Subcutaneous abdominal adipose tissue (tissue), 5 donors: ENCODE measurements around the gene NPM1.
A peak's percentile ranks its signal among the peaks of the same experiment; 100 is the strongest.

Source experiments
- H3K27ac ChIP-seq: one replicate; pipeline ENCODE4 v1.7.0; 2013; ENCODE audit warnings: low read depth, mild to moderate bottlenecking, inconsistent platforms, low read length, moderate library complexity
- H3K27me3 ChIP-seq, 5 donors: one replicate each; pipeline ENCODE4 v1.7.0; 2013; ENCODE audit warnings: low read length in 5 of 5, inconsistent platforms in 1 of 5; ENCODE audit not compliant: control insufficient read depth in 5 of 5, insufficient read depth in 4 of 5
- H3K36me3 ChIP-seq, 5 donors: one replicate each; pipeline ENCODE4 v1.7.0; 2013; ENCODE audit warnings: low read length in 5 of 5; ENCODE audit not compliant: control insufficient read depth in 5 of 5, insufficient read depth in 5 of 5
- H3K4me1 ChIP-seq, 5 donors: one replicate each; pipeline ENCODE4 v1.7.0; 2013; ENCODE audit warnings: low read length in 5 of 5, mild to moderate bottlenecking in 3 of 5, moderate library complexity in 1 of 5; ENCODE audit not compliant: control insufficient read depth in 5 of 5, insufficient read depth in 5 of 5
- H3K4me3 ChIP-seq, 5 donors: one replicate each; pipeline ENCODE4 v1.7.0; 2013; ENCODE audit warnings: low read length in 5 of 5, low read depth in 1 of 5
- H3K9ac ChIP-seq, 5 donors: one replicate each; pipeline ENCODE4 v1.7.0; 2013; ENCODE audit warnings: low read length in 5 of 5, mild to moderate bottlenecking in 4 of 5, moderate library complexity in 3 of 5
- H3K9me3 ChIP-seq, 5 donors: one replicate each; pipeline ENCODE4 v1.7.0; 2013; ENCODE audit warnings: low read length in 5 of 5; ENCODE audit not compliant: control insufficient read depth in 5 of 5
- donor health status: healthy.
- donor health status: healthy.
- donor health status: healthy.
- donor health status: healthy.
- donor health status: healthy.

NPM1 gene

GRCh38 chr5:171418982-171419687 is 31.5 kb downstream of the NPM1 start, which contains the start of gene FGF18:
TSS of gene FGF18 (plus strand) at chr5:171419647. CDS start at chr5:171420200, 553 bp downstream.
- no peak within 1 kb of the TSS for H3K9ac ChIP-seq
- no peak within 1 kb of the TSS for H3K27ac ChIP-seq
- H3K27me3 ChIP-seq: peaks cover 0 to 4% (median 0%) of the 10 kb centered on the region in 5 donors

GRCh38 chr5:171419688-171420430 is 32.2 kb downstream of the NPM1 start:
- Histone ChIP-seq H3K36me3 (no peaks in the 10 kb centered on the region), H3K27me3 (peaks cover 0 to 4% (median 0%) of the 10 kb centered on the region in 5 donors), H3K9ac (no peak overlapping the region), H3K4me1 (peaks cover 2 to 30% (median 27%) of the 10 kb centered on the region in 5 donors), H3K4me3 (peak overlapping the region; percentile 45 to 64 (median 62)), H3K9me3 (no peaks in the 10 kb centered on the region), H3K27ac (no peak overlapping the region)

More at GRCh38 chr5:171418982-171419687, 31.5 kb downstream of the NPM1 start, which contains the start of gene FGF18:
- Histone ChIP-seq H3K9me3 (no peaks in the 10 kb centered on the region), H3K4me1 (peaks cover 2 to 30% (median 27%) of the 10 kb centered on the region in 5 donors), H3K36me3 (peaks cover 0 to 2% (median 0%) of the 10 kb centered on the region in 5 donors), H3K4me3 (peak within 1 kb of the TSS; percentile 54 to 64 (median 63))

- H3K27me3 ChIP-seq: peaks cover 0 to 4% (median 0%) of the 10 kb centered on the region in 5 donors
- H3K9ac ChIP-seq: no peak overlapping the region
- H3K36me3 ChIP-seq: no peaks in the 10 kb centered on the region
- H3K4me3 ChIP-seq: peak overlapping the region; percentile 45 to 64 (median 62)
- H3K4me1 ChIP-seq: peaks cover 2 to 30% (median 27%) of the 10 kb centered on the region in 5 donors
- H3K9me3 ChIP-seq: no peaks in the 10 kb centered on the region
- H3K27ac ChIP-seq: no peak overlapping the region
Observed at GRCh38 chr5:171420431-171421241, 33.0 kb downstream of the NPM1 start.

GRCh38 chr5:171421331-171422262 is 33.9 kb downstream of the NPM1 start:
- Histone ChIP-seq H3K9me3 (no peaks in the 10 kb centered on the region), H3K27me3 (peaks cover 0 to 4% (median 0%) of the 10 kb centered on the region in 5 donors), H3K9ac (no peak overlapping the region), H3K4me3 (peak overlapping the region in 1 of 5 donors; percentile 6), H3K36me3 (no peaks in the 10 kb centered on the region), H3K4me1 (peaks cover 2 to 30% (median 27%) of the 10 kb centered on the region in 5 donors), H3K27ac (no peak overlapping the region)

GRCh38 chr5:171422495-171422894 is 34.8 kb downstream of the NPM1 start:
- H3K4me1 ChIP-seq: peaks cover 2 to 30% (median 27%) of the 10 kb centered on the region in 5 donors
- peaks cover 0 to 4% (median 0%) of the 10 kb centered on the region in 5 donors for H3K27me3 ChIP-seq
- no peak overlapping the region for H3K9ac ChIP-seq
- H3K4me3 ChIP-seq: no peak overlapping the region
- H3K27ac ChIP-seq: no peak overlapping the region
- H3K9me3 ChIP-seq: no peaks in the 10 kb centered on the region
- H3K36me3 ChIP-seq: no peaks in the 10 kb centered on the region

GRCh38 chr5:171422902-171423663 is 35.4 kb downstream of the NPM1 start:
- Histone ChIP-seq H3K36me3 (no peaks in the 10 kb centered on the region), H3K4me1 (peaks cover 2 to 30% (median 27%) of the 10 kb centered on the region in 5 donors), H3K9ac (no peak overlapping the region), H3K27ac (no peak overlapping the region), H3K27me3 (peaks cover 0 to 4% (median 0%) of the 10 kb centered on the region in 5 donors), H3K4me3 (no peak overlapping the region), H3K9me3 (no peaks in the 10 kb centered on the region)

GRCh38 chr5:171424726-171425125 is 37.1 kb downstream of the NPM1 start:
- H3K9me3 ChIP-seq: no peaks in the 10 kb centered on the region
- H3K4me1 ChIP-seq: peaks cover 2 to 18% (median 17%) of the 10 kb centered on the region in 5 donors
- H3K27me3 ChIP-seq: peaks cover 0 to 4% (median 0%) of the 10 kb centered on the region in 5 donors
- H3K9ac ChIP-seq: no peak overlapping the region
- no peak overlapping the region for H3K27ac ChIP-seq
- no peak overlapping the region for H3K4me3 ChIP-seq
- H3K36me3 ChIP-seq: no peaks in the 10 kb centered on the region

GRCh38 chr5:171425596-171426244 is 38.1 kb downstream of the NPM1 start:
- Histone ChIP-seq H3K4me3 (no peak overlapping the region), H3K9ac (no peak overlapping the region), H3K4me1 (peaks cover 0 to 10% (median 9%) of the 10 kb centered on the region in 5 donors), H3K27me3 (peaks cover 0 to 4% (median 0%) of the 10 kb centered on the region in 5 donors), H3K27ac (no peak overlapping the region), H3K36me3 (no peaks in the 10 kb centered on the region), H3K9me3 (no peaks in the 10 kb centered on the region)
